Effector memory CD8-positive, alpha-beta T cell (primary cell): ENCODE data around the gene KSR2.

Source experiments
- ATAC-seq: fragments of 150-1000 bp; cut with Tn5 transposase; replicated peaks from 2 replicates; pipeline ENCODE4 v1.10.0; 2021; ENCODE audit warnings: mild to moderate bottlenecking, moderate library complexity
- DNase-seq, 3 experiments: peaks; one replicate each; pipeline ENCODE4 v3.0.0; 2021
- H3K27ac Mint-ChIP-seq, 2 donors: one replicate each; pipeline ENCODE4 v1.8.0; 2022; ENCODE audit warnings: mild to moderate bottlenecking in 2 of 2, mixed read lengths in 2 of 2, moderate library complexity in 2 of 2
- H3K27me3 Mint-ChIP-seq, 2 donors: one replicate each; pipeline ENCODE4 v1.8.0; 2022; ENCODE audit warnings: mixed read lengths in 2 of 2
- H3K36me3 Mint-ChIP-seq: one replicate; pipeline ENCODE4 v1.8.0; 2022; ENCODE audit warnings: mild to moderate bottlenecking, moderate library complexity, mixed read lengths; ENCODE audit not compliant: insufficient read depth
- H3K4me1 Mint-ChIP-seq, 2 donors: one replicate each; pipeline ENCODE4 v1.8.0; 2022; ENCODE audit warnings: low read depth in 2 of 2, mixed read lengths in 2 of 2
- H3K4me3 Mint-ChIP-seq, 2 donors: one replicate each; pipeline ENCODE4 v1.8.0; 2022; ENCODE audit warnings: mild to moderate bottlenecking in 2 of 2, mixed read lengths in 2 of 2, moderate library complexity in 2 of 2
- H3K9me3 Mint-ChIP-seq, 2 donors: one replicate each; pipeline ENCODE4 v1.8.0; 2022; ENCODE audit warnings: mixed read lengths in 2 of 2

KSR2 gene

GRCh38 chr12:117523971-117524370 is 444.8 kb downstream of the KSR2 start:
- Mint-ChIP-seq H3K9me3 (peaks cover 0 to 6% of the 10 kb centered on the region in 2 donors), H3K4me3 (no peak overlapping the region), H3K36me3 (no peaks in the 10 kb centered on the region), H3K27ac (no peak overlapping the region), H3K27me3 (peaks cover 0 to 7% of the 10 kb centered on the region in 2 donors), H3K4me1 (no peaks in the 10 kb centered on the region)
- ATAC-seq (no peak), DNase-seq (no peak)

GRCh38 chr12:117522559-117522958 is 446.2 kb downstream of the KSR2 start:
- Mint-ChIP-seq H3K9me3 (peaks cover 3 to 12% of the 10 kb centered on the region in 2 donors), H3K27me3 (peaks cover 0 to 7% of the 10 kb centered on the region in 2 donors), H3K27ac (no peak overlapping the region), H3K36me3 (no peaks in the 10 kb centered on the region), H3K4me1 (no peaks in the 10 kb centered on the region), H3K4me3 (no peak overlapping the region)
- DNase-seq: no peak
- no peak for ATAC-seq

- H3K36me3 Mint-ChIP-seq: no peaks in the 10 kb centered on the region
- H3K27ac Mint-ChIP-seq: no peak overlapping the region
- H3K4me1 Mint-ChIP-seq: no peaks in the 10 kb centered on the region
- H3K4me3 Mint-ChIP-seq: no peak overlapping the region
- peaks cover 0 to 7% of the 10 kb centered on the region in 2 donors for H3K27me3 Mint-ChIP-seq
- DNase-seq: no peak
- ATAC-seq: no peak
- H3K9me3 Mint-ChIP-seq: peaks cover 3 to 12% of the 10 kb centered on the region in 2 donors
These were observed 446.9 kb downstream of the KSR2 start for GRCh38 chr12:117521867-117522266.

GRCh38 chr12:117521346-117521745 is 447.4 kb downstream of the KSR2 start:
- Mint-ChIP-seq H3K4me3 (no peak overlapping the region), H3K9me3 (peaks cover 3 to 12% of the 10 kb centered on the region in 2 donors), H3K4me1 (no peaks in the 10 kb centered on the region), H3K27ac (no peak overlapping the region), H3K27me3 (peaks cover 0 to 7% of the 10 kb centered on the region in 2 donors), H3K36me3 (no peaks in the 10 kb centered on the region)
- DNase-seq (no peak), ATAC-seq (no peak)

GRCh38 chr12:117518594-117519270 is 450.1 kb downstream of the KSR2 start:
- H3K9me3 Mint-ChIP-seq: peaks cover 7 to 14% of the 10 kb centered on the region in 2 donors
- no peaks in the 10 kb centered on the region for H3K36me3 Mint-ChIP-seq
- H3K27me3 Mint-ChIP-seq: no peaks in the 10 kb centered on the region
- H3K27ac Mint-ChIP-seq: no peak overlapping the region
- DNase-seq (no peak), ATAC-seq (no peak)
- H3K4me1 Mint-ChIP-seq: no peaks in the 10 kb centered on the region
- no peak overlapping the region for H3K4me3 Mint-ChIP-seq

GRCh38 chr12:117517219-117517739 is 451.5 kb downstream of the KSR2 start:
- Mint-ChIP-seq H3K36me3 (no peaks in the 10 kb centered on the region), H3K9me3 (peaks cover 7 to 14% of the 10 kb centered on the region in 2 donors), H3K4me3 (no peak overlapping the region), H3K4me1 (no peaks in the 10 kb centered on the region), H3K27ac (no peak overlapping the region), H3K27me3 (no peaks in the 10 kb centered on the region)
- no peak for DNase-seq
- no peak for ATAC-seq

GRCh38 chr12:117516034-117516433 is 452.8 kb downstream of the KSR2 start:
- H3K4me3 Mint-ChIP-seq: no peak overlapping the region
- no peak for DNase-seq
- no peak overlapping the region for H3K27ac Mint-ChIP-seq
- H3K27me3 Mint-ChIP-seq: no peaks in the 10 kb centered on the region
- ATAC-seq: no peak
- H3K36me3 Mint-ChIP-seq: no peaks in the 10 kb centered on the region
- peaks cover 8 to 14% of the 10 kb centered on the region in 2 donors for H3K9me3 Mint-ChIP-seq
- H3K4me1 Mint-ChIP-seq: no peaks in the 10 kb centered on the region

- no peaks in the 10 kb centered on the region for H3K27me3 Mint-ChIP-seq
- no peak overlapping the region for H3K4me3 Mint-ChIP-seq
- H3K36me3 Mint-ChIP-seq: no peaks in the 10 kb centered on the region
- no peak overlapping the region for H3K27ac Mint-ChIP-seq
- no peaks in the 10 kb centered on the region for H3K4me1 Mint-ChIP-seq
- DNase-seq (no peak), ATAC-seq (no peak)
- H3K9me3 Mint-ChIP-seq: peaks cover 8 to 14% of the 10 kb centered on the region in 2 donors
These were observed 454.8 kb downstream of the KSR2 start for GRCh38 chr12:117514016-117514415.

GRCh38 chr12:117513353-117513752 is 455.4 kb downstream of the KSR2 start:
- no peak overlapping the region for H3K27ac Mint-ChIP-seq
- ATAC-seq: no peak
- DNase-seq: no peak
- H3K4me3 Mint-ChIP-seq: no peak overlapping the region
- peaks cover 0 to 2% of the 10 kb centered on the region in 2 donors for H3K27me3 Mint-ChIP-seq
- no peaks in the 10 kb centered on the region for H3K36me3 Mint-ChIP-seq
- H3K9me3 Mint-ChIP-seq: peaks cover 5 to 7% of the 10 kb centered on the region in 2 donors
- H3K4me1 Mint-ChIP-seq: no peaks in the 10 kb centered on the region

GRCh38 chr12:117508468-117508867 is 460.3 kb downstream of the KSR2 start:
- no peaks in the 10 kb centered on the region for H3K36me3 Mint-ChIP-seq
- DNase-seq (no peak), ATAC-seq (no peak)
- peaks cover 0 to 2% of the 10 kb centered on the region in 2 donors for H3K9me3 Mint-ChIP-seq
- H3K4me3 Mint-ChIP-seq: no peak overlapping the region
- no peak overlapping the region for H3K27ac Mint-ChIP-seq
- H3K27me3 Mint-ChIP-seq: peaks cover 0 to 9% of the 10 kb centered on the region in 2 donors
- H3K4me1 Mint-ChIP-seq: no peaks in the 10 kb centered on the region

GRCh38 chr12:117507548-117507947 is 461.2 kb downstream of the KSR2 start:
- ATAC-seq: no peak
- DNase-seq: no peak
- H3K9me3 Mint-ChIP-seq: peaks cover 0 to 2% of the 10 kb centered on the region in 2 donors
- no peak overlapping the region for H3K27ac Mint-ChIP-seq
- H3K36me3 Mint-ChIP-seq: no peaks in the 10 kb centered on the region
- peaks cover 0 to 3% of the 10 kb centered on the region in 2 donors for H3K4me1 Mint-ChIP-seq
- no peak overlapping the region for H3K4me3 Mint-ChIP-seq
- H3K27me3 Mint-ChIP-seq: peaks cover 0 to 9% of the 10 kb centered on the region in 2 donors

- DNase-seq: no peak
- Mint-ChIP-seq H3K4me3 (no peak overlapping the region), H3K36me3 (no peaks in the 10 kb centered on the region), H3K4me1 (peaks cover 0 to 3% of the 10 kb centered on the region in 2 donors), H3K9me3 (no peaks in the 10 kb centered on the region), H3K27ac (no peak overlapping the region), H3K27me3 (peaks cover 0 to 9% of the 10 kb centered on the region in 2 donors)
- no peak for ATAC-seq
These were observed 462.5 kb downstream of the KSR2 start for GRCh38 chr12:117506333-117506732.

GRCh38 chr12:117502633-117503032 is 466.2 kb downstream of the KSR2 start:
- ATAC-seq: no peak

GRCh38 chr12:117502233-117502632 is 466.6 kb downstream of the KSR2 start:
- Mint-ChIP-seq H3K4me3 (no peak overlapping the region), H3K4me1 (peaks cover 0 to 3% of the 10 kb centered on the region in 2 donors), H3K27me3 (peaks cover 0 to 9% of the 10 kb centered on the region in 2 donors), H3K36me3 (no peaks in the 10 kb centered on the region), H3K9me3 (no peaks in the 10 kb centered on the region), H3K27ac (no peak overlapping the region)
- ATAC-seq: no peak
- DNase-seq: no peak

More at GRCh38 chr12:117502633-117503032, 466.2 kb downstream of the KSR2 start:
- Mint-ChIP-seq H3K27ac (no peak overlapping the region), H3K9me3 (no peaks in the 10 kb centered on the region), H3K4me3 (no peak overlapping the region), H3K36me3 (no peaks in the 10 kb centered on the region), H3K4me1 (peaks cover 0 to 3% of the 10 kb centered on the region in 2 donors), H3K27me3 (peaks cover 0 to 9% of the 10 kb centered on the region in 2 donors)
- no peak for DNase-seq
